Measurements from ENCODE around the gene ADRB1.

The ADRB1 gene

GRCh38 chr10:114052255-114052654 is 8.6 kb downstream of the ADRB1 start:
- no peak for TF ChIP-seq CTCF (IDR thresholded peaks at IDR 0.05)
- Histone ChIP-seq H3K27ac (no peak overlapping the region), H3K4me3 (no peak overlapping the region)
- no peak for DNase-seq (ENCODE audit: low spot score)

GRCh38 chr10:114053946-114054345 is 10.3 kb downstream of the ADRB1 start:
- no peak overlapping the region for H3K4me3 ChIP-seq
- no peak for DNase-seq (ENCODE audit: low spot score)
- TF ChIP-seq CTCF (IDR thresholded peaks at IDR 0.05): no peak
- H3K27ac ChIP-seq: no peak overlapping the region

GRCh38 chr10:114057855-114058254 is 14.2 kb downstream of the ADRB1 start:
- DNase-seq (ENCODE audit: low spot score): no peak
- no peak overlapping the region for H3K4me3 ChIP-seq
- no peak overlapping the region for H3K27ac ChIP-seq
- no peak for TF ChIP-seq CTCF (IDR thresholded peaks at IDR 0.05)

GRCh38 chr10:114058297-114058696 is 14.6 kb downstream of the ADRB1 start:
- H3K4me3 ChIP-seq: no peak overlapping the region
- no peak overlapping the region for H3K27ac ChIP-seq
- TF ChIP-seq CTCF (IDR thresholded peaks at IDR 0.05): no peak
- DNase-seq (ENCODE audit: low spot score): no peak

GRCh38 chr10:114059561-114059960 is 15.9 kb downstream of the ADRB1 start:
- no peak for TF ChIP-seq CTCF (IDR thresholded peaks at IDR 0.05)
- no peak overlapping the region for H3K4me3 ChIP-seq
- H3K27ac ChIP-seq: no peak overlapping the region
- DNase-seq (ENCODE audit: low spot score): no peak

- no peak overlapping the region for H3K4me3 ChIP-seq
- H3K27ac ChIP-seq: no peak overlapping the region
- no peak for DNase-seq (ENCODE audit: low spot score)
- no peak for TF ChIP-seq CTCF (IDR thresholded peaks at IDR 0.05)
Measured at GRCh38 chr10:114060456-114060855, 16.8 kb downstream of the ADRB1 start.

- no peak overlapping the region for H3K27ac ChIP-seq
- no peak overlapping the region for H3K4me3 ChIP-seq
- no peak for TF ChIP-seq CTCF (IDR thresholded peaks at IDR 0.05)
- DNase-seq (ENCODE audit: low spot score): no peak
Measured at GRCh38 chr10:114061148-114061547, 17.5 kb downstream of the ADRB1 start.
